ENCODE data around the gene ST3GAL4.

ST3GAL4 gene

DNA sequence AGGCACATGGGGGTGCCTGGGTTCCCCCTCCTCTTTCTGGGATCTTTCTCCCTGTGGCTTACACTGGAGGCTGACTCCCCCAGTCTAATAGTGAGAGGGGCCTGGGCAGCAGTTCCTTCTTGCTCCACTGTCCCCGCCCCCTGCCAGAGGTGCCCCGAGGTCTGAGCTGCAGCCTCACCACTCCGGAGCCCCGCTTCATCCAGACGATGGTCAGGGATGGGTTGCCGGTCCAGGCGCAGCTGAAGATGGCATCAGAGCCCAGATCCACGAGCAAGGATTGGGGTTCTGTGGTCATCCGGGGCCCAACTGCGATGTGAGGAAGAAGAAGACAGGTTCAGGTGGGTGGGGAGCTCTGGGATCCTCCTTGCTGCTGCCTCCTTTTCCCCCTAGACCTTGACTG is 91.1 kb downstream of the ST3GAL4 start:
- TF ChIP-seq, protein P1, sequence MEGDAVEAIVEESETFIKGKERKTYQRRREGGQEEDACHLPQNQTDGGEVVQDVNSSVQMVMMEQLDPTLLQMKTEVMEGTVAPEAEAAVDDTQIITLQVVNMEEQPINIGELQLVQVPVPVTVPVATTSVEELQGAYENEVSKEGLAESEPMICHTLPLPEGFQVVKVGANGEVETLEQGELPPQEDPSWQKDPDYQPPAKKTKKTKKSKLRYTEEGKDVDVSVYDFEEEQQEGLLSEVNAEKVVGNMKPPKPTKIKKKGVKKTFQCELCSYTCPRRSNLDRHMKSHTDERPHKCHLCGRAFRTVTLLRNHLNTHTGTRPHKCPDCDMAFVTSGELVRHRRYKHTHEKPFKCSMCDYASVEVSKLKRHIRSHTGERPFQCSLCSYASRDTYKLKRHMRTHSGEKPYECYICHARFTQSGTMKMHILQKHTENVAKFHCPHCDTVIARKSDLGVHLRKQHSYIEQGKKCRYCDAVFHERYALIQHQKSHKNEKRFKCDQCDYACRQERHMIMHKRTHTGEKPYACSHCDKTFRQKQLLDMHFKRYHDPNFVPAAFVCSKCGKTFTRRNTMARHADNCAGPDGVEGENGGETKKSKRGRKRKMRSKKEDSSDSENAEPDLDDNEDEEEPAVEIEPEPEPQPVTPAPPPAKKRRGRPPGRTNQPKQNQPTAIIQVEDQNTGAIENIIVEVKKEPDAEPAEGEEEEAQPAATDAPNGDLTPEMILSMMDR (IDR thresholded peaks at IDR 0.05): no peak
- H3K4me1 ChIP-seq (ENCODE audit: control insufficient read depth in 1 of 2, insufficient read depth in 1 of 2, low read depth in 1 of 2, low read length in 1 of 2): no peaks in the 10 kb centered on the region
- no peak overlapping the region for H3K27ac ChIP-seq
- H3K4me3 ChIP-seq (ENCODE audit: low read depth in 1 of 2, low read length in 1 of 2): no peak overlapping the region
- no peaks in the 10 kb centered on the region for H3K27me3 ChIP-seq
- no peaks in the 10 kb centered on the region for H3K36me3 ChIP-seq
- no peaks in the 10 kb centered on the region for H3K9me3 ChIP-seq

DNA sequence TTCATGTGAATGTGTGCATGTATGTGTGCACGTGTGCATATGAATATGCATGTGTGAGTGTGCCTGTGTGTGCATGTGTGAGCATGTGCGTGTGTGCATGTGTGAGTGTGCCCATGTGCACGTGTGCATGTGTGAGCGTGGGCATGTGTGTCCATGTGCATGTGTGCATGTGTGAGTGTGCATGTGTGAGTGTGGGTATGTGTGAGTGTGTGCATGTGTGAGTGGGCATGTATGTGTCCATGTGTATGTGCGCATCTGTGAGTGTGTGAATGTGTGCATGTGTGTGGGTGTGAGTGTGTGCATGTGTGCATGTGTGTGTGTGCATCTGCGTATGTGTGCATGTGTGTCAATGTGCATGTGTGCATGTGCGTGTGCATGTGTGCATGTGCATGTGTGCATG is 94.7 kb downstream of the ST3GAL4 start:
- TF ChIP-seq, protein P1 (IDR thresholded peaks at IDR 0.05): no peak
- Histone ChIP-seq H3K27me3 (no peaks in the 10 kb centered on the region), H3K4me3 (ENCODE audit: low read depth in 1 of 2, low read length in 1 of 2) (no peak overlapping the region), H3K4me1 (ENCODE audit: control insufficient read depth in 1 of 2, insufficient read depth in 1 of 2, low read depth in 1 of 2, low read length in 1 of 2) (no peaks in the 10 kb centered on the region), H3K27ac (no peak overlapping the region), H3K9me3 (no peaks in the 10 kb centered on the region), H3K36me3 (no peaks in the 10 kb centered on the region)

DNA sequence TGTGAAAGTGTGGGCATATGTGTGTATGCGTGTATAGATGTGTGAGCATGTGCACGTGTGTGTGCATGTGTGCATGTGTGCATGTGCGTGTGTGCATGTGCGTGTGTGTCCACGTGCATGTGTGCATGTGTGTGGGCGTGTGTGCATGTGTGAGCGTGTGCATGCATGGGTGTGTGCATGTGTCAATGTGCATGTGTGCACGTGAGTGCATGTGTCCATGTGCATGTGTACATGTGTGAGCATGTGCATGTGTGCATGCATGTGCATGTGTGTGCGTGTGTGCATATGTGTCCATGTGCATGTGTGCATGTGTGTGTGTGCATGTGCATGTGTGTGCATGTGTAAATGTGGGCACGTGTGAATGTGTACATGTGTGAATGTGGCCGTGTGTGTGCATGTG is 95.3 kb downstream of the ST3GAL4 start:
- Histone ChIP-seq H3K27ac (no peak overlapping the region), H3K9me3 (no peaks in the 10 kb centered on the region), H3K4me3 (ENCODE audit: low read depth in 1 of 2, low read length in 1 of 2) (no peak overlapping the region), H3K36me3 (no peaks in the 10 kb centered on the region), H3K27me3 (no peaks in the 10 kb centered on the region), H3K4me1 (ENCODE audit: control insufficient read depth in 1 of 2, insufficient read depth in 1 of 2, low read depth in 1 of 2, low read length in 1 of 2) (no peaks in the 10 kb centered on the region)
- TF ChIP-seq, protein P1 (IDR thresholded peaks at IDR 0.05): no peak

GRCh38 chr11:126451211-126451802 is 95.8 kb downstream of the ST3GAL4 start:
- no peak overlapping the region for H3K4me3 ChIP-seq (ENCODE audit: low read depth in 1 of 2, low read length in 1 of 2)
- no peaks in the 10 kb centered on the region for H3K36me3 ChIP-seq
- TF ChIP-seq, protein P1 (IDR thresholded peaks at IDR 0.05): no peak
- no peaks in the 10 kb centered on the region for H3K27me3 ChIP-seq
- H3K4me1 ChIP-seq (ENCODE audit: control insufficient read depth in 1 of 2, insufficient read depth in 1 of 2, low read depth in 1 of 2, low read length in 1 of 2): no peaks in the 10 kb centered on the region
- H3K9me3 ChIP-seq: no peaks in the 10 kb centered on the region
- no peak overlapping the region for H3K27ac ChIP-seq

- Histone ChIP-seq H3K36me3 (no peaks in the 10 kb centered on the region), H3K4me1 (ENCODE audit: control insufficient read depth in 1 of 2, insufficient read depth in 1 of 2, low read depth in 1 of 2, low read length in 1 of 2) (no peaks in the 10 kb centered on the region), H3K9me3 (no peaks in the 10 kb centered on the region), H3K4me3 (ENCODE audit: low read depth in 1 of 2, low read length in 1 of 2) (no peak overlapping the region), H3K27ac (no peak overlapping the region), H3K27me3 (no peaks in the 10 kb centered on the region)
- TF ChIP-seq, protein P1 (IDR thresholded peaks at IDR 0.05): no peak
Measured at GRCh38 chr11:126452241-126453101, 97.0 kb downstream of the ST3GAL4 start.
